Osteoblast (primary cell): ENCODE measurements around the gene PUM2. TPM values are rescaled to one million over a fixed set of nuclear protein-coding genes. Genes with fewer than 3 reads are reported as not detected.
A peak's percentile ranks its signal among the peaks of the same experiment; 100 is the strongest.

Source experiments
- DNase-seq: peaks from one replicate; pipeline ENCODE4 v3.0.0; 2011; ENCODE audit warnings: low spot score, mixed read lengths; ENCODE audit not compliant: insufficient read length; ENCODE audit errors: missing footprints
- H2AFZ ChIP-seq: 2 replicates; pipeline ENCODE4 v1.6.0; 2011; ENCODE audit warnings: mild to moderate bottlenecking, low read length
- H3K27ac ChIP-seq: 2 replicates; pipeline ENCODE4 v1.5.1; 2011; ENCODE audit warnings: mild to moderate bottlenecking, low read depth, low read length, moderate library complexity
- H3K27me3 ChIP-seq: 2 replicates; pipeline ENCODE4 v1.6.0; 2012; ENCODE audit warnings: mild to moderate bottlenecking, control low read depth, inconsistent platforms, low read length, moderate library complexity; ENCODE audit not compliant: insufficient read depth
- H3K36me3 ChIP-seq: 2 replicates; pipeline ENCODE4 v1.5.1; 2011; ENCODE audit warnings: mild to moderate bottlenecking, low read length, control low read depth, moderate library complexity; ENCODE audit not compliant: insufficient read depth
- H3K4me1 ChIP-seq: 2 replicates; pipeline ENCODE4 v1.5.1; 2011; ENCODE audit warnings: mild to moderate bottlenecking, low read length, control low read depth, moderate library complexity; ENCODE audit not compliant: insufficient read depth
- H3K4me2 ChIP-seq: 2 replicates; pipeline ENCODE4 v1.6.0; 2011; ENCODE audit warnings: mild to moderate bottlenecking, low read length; ENCODE audit not compliant: insufficient read depth
- H3K4me3 ChIP-seq: fragments of 200-600 bp; sonication (generic); 3 replicates; pipeline ENCODE4 v1.5.1; 2012; ENCODE audit warnings: mild to moderate bottlenecking, low read length, inconsistent platforms; ENCODE audit not compliant: insufficient read depth
- H3K79me2 ChIP-seq: 2 replicates; pipeline ENCODE4 v1.6.0; 2012; ENCODE audit warnings: mild to moderate bottlenecking, low read length, control low read depth, inconsistent platforms; ENCODE audit not compliant: insufficient read depth
- H3K9me3 ChIP-seq: 2 replicates; pipeline ENCODE4 v1.5.1; 2011; ENCODE audit warnings: low read depth, low read length, control low read depth
- H4K20me1 ChIP-seq: 2 replicates; pipeline ENCODE4 v1.6.0; 2012; ENCODE audit warnings: mild to moderate bottlenecking, low read length, control low read depth; ENCODE audit not compliant: insufficient read depth
- total RNA-seq: library from RNA; depleted of rRNA; stranded (reverse); fragments of >200 nt; gene quantifications from 2 replicates; pipeline ENCODE4 v1.2.3, GENCODE V29; 2012
- TF ChIP-seq, protein P1 (sequence below): IDR thresholded peaks from 2 replicates; pipeline ENCODE4 v1.5.1; 2011; ENCODE audit warnings: mild to moderate bottlenecking, low read depth, low read length, moderate library complexity; ENCODE audit errors: extremely low read depth

PUM2 gene
- total RNA-seq, 1 donor, result 45.2 TPM

DNA sequence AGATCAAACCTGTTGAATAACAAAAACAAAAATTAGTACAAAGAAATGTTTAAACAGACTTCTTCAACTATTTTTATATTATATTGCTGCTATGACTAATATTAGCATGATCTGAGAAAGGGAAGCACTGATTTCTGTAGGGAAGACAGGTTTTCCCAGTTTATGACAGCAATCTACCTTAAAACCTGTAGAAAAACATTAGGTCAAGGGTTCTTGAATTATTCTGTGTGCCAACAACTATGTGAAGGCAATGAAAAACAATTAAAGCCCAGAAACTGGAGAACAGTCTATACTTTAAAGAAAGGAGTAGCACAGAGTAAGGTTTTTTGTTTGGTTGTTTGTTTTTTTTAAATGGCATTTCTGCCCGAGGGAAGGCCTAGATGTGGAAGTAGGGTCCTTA is 23.3 kb downstream of the PUM2 start:
- H3K27ac ChIP-seq, result peak overlapping the region; percentile 17
- no peak overlapping the region for H2AFZ ChIP-seq
- peaks cover 94% of the 10 kb centered on the region for H3K79me2 ChIP-seq
- peaks cover 66% of the 10 kb centered on the region for H4K20me1 ChIP-seq
- no peaks in the 10 kb centered on the region for H3K9me3 ChIP-seq
- H3K4me2 ChIP-seq, result no peak overlapping the region
- DNase-seq, result no peak
- H3K27me3 ChIP-seq, result no peaks in the 10 kb centered on the region
- no peak overlapping the region for H3K4me3 ChIP-seq
- TF ChIP-seq, protein P1, sequence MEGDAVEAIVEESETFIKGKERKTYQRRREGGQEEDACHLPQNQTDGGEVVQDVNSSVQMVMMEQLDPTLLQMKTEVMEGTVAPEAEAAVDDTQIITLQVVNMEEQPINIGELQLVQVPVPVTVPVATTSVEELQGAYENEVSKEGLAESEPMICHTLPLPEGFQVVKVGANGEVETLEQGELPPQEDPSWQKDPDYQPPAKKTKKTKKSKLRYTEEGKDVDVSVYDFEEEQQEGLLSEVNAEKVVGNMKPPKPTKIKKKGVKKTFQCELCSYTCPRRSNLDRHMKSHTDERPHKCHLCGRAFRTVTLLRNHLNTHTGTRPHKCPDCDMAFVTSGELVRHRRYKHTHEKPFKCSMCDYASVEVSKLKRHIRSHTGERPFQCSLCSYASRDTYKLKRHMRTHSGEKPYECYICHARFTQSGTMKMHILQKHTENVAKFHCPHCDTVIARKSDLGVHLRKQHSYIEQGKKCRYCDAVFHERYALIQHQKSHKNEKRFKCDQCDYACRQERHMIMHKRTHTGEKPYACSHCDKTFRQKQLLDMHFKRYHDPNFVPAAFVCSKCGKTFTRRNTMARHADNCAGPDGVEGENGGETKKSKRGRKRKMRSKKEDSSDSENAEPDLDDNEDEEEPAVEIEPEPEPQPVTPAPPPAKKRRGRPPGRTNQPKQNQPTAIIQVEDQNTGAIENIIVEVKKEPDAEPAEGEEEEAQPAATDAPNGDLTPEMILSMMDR, result no peak
- peaks cover 8% of the 10 kb centered on the region for H3K36me3 ChIP-seq
- H3K4me1 ChIP-seq, result peaks cover 16% of the 10 kb centered on the region

DNA sequence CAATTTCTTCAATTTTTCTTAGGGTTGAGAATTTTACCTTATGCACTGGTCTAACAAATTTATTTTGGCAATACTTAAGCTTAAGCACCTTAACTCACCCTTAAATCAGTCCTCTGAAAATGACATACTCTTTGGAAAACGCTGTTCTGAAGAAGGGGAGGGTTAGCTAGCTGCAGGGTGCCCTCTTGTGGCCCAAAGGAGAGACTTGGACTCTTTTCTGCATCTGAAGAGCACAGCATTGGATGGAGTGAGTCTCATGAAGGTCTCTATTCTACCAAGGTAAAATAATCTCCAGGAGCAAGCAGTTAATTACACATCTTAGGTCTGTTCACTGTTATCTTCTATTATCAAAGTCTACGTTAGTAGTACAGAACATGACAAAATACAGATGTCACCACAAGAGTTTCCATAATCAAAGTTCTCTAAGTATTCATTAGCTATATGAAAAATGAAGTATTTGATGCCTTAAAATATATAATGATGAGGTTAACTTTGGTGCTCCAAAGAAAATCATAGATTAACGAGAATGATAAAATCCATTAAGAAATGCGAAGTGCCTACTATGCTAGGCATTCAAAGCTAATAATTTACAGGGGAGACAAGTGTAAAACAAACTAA is 24.4 kb downstream of the PUM2 start:
- Histone ChIP-seq H4K20me1 (peaks cover 56% of the 10 kb centered on the region), H3K36me3 (peaks cover 12% of the 10 kb centered on the region), H3K4me2 (no peak overlapping the region), H3K27ac (no peak overlapping the region), H3K9me3 (no peaks in the 10 kb centered on the region), H3K4me3 (no peak overlapping the region), H2AFZ (no peak overlapping the region), H3K4me1 (peaks cover 16% of the 10 kb centered on the region), H3K79me2 (peaks cover 93% of the 10 kb centered on the region), H3K27me3 (no peaks in the 10 kb centered on the region)
- TF ChIP-seq, protein P1, result peak; percentile 95
- DNase-seq, result peak; percentile 88

DNA sequence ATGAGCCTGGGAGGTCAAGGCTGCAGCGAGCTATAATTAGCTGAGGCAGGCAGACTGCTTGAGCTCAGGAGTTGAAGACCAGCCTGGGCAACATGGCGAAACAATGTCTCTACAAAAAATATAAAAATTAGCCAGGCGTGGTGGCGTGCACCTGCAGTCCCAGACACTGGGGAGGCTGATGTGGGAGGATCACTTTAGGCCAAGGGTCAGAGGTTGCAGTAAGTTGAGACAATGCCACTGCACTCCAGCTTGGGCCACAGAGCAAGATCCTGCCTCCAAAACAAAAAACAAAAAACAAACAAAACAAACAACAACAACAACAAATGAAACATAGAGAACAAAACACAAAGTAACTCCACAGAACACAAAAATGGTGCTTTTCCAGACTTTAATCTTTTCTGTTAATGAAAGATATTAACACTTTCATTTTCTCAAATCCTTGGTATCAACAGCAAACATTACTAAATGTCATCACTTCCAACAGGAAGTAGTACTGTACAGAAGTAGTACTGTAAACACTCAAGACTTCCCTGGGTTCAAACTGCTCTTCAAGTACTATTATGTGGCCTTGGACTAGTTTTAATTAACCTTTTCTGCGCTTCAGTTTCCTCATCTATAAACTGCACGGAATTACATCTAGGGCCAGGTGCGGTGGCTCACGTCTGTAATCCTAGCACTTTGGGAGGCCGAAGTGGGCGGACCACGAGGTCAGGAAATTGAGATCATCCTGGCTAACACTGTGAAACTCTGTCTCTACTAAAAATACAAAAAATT is 27.9 kb downstream of the PUM2 start:
- Histone ChIP-seq H3K9me3 (no peaks in the 10 kb centered on the region), H3K27ac (no peak overlapping the region), H4K20me1 (peaks cover 21% of the 10 kb centered on the region), H3K27me3 (no peaks in the 10 kb centered on the region), H3K36me3 (peaks cover 37% of the 10 kb centered on the region), H3K4me1 (peaks cover 11% of the 10 kb centered on the region), H2AFZ (no peak overlapping the region), H3K79me2 (peaks cover 88% of the 10 kb centered on the region), H3K4me2 (no peak overlapping the region), H3K4me3 (no peak overlapping the region)
- TF ChIP-seq, protein P1, result no peak
- no peak for DNase-seq

DNA sequence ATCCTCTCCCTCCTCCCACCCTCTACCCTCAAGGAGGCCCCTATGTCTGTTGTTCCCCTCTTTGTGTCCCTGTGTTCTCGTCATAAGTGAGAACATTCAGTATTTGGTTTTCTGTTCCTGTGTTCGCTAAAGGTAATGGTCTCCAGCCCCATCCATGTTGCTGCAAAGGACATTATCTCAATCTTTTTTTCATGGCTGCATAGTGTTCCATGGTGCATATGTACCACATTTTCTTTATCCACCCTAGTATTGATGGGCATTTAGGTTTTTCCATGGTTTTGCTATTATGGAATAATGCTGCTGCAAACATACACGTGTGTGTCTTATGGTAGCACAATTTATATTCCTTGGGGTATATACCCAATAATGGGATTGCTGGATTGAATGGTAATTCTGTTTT is 33.0 kb downstream of the PUM2 start:
- H3K4me2 ChIP-seq, result no peak overlapping the region
- H3K27ac ChIP-seq, result no peak overlapping the region
- peaks cover 55% of the 10 kb centered on the region for H3K36me3 ChIP-seq
- no peaks in the 10 kb centered on the region for H3K9me3 ChIP-seq
- H3K27me3 ChIP-seq, result no peaks in the 10 kb centered on the region
- peaks cover 68% of the 10 kb centered on the region for H3K79me2 ChIP-seq
- H4K20me1 ChIP-seq, result peaks cover 2% of the 10 kb centered on the region
- H3K4me1 ChIP-seq, result peaks cover 14% of the 10 kb centered on the region
- DNase-seq, result no peak
- no peak overlapping the region for H3K4me3 ChIP-seq
- H2AFZ ChIP-seq, result no peak overlapping the region
- TF ChIP-seq, protein P1, result no peak
